OCI-LY7 (cell line): ENCODE measurements around the gene CACNA1H. TPM values are rescaled to one million over a fixed set of nuclear protein-coding genes. Genes with fewer than 3 reads are reported as not detected.

Experiments
- BruUV-seq: library from RNA; stranded (reverse); fragments of 400-500 nt; replicated peaks from 2 replicates; lab custom pipeline; 2021; lab: Mats Ljungman, UMichigan
- CTCF ChIA-PET: fragments of 300-600 bp; sonication (Branson Sonifier 250); formaldehyde crosslinking; loops from one replicate; lab custom pipeline; 2022; ENCODE audit warnings: antibody characterized with exemption; ENCODE audit not compliant: unreplicated experiment; lab: Charles Lee
- POLR2A ChIA-PET: fragments of 300-600 bp; sonication (Branson Sonifier 250); formaldehyde crosslinking; loops from one replicate; lab custom pipeline; 2022; ENCODE audit warnings: antibody characterized with exemption; lab: Charles Lee
- DNase-seq: peaks from one replicate; pipeline ENCODE4 v3.0.0-alpha.2; 2015; ENCODE audit warnings: low spot score
- H2AFZ ChIP-seq: fragments of 200-600 bp; sonication (generic), shearing (Covaris generic); 2 replicates; pipeline ENCODE4 v1.6.1; 2014; ENCODE audit warnings: mild to moderate bottlenecking, antibody characterized with exemption, low read length, moderate library complexity
- H3K27ac ChIP-seq: fragments of 200-600 bp; sonication (generic); 2 replicates; pipeline ENCODE4 v1.5.1; 2014; ENCODE audit warnings: mixed run types, low read depth, mild to moderate bottlenecking, moderate library complexity, low read length, inconsistent platforms; ENCODE audit not compliant: poor library complexity, severe bottlenecking
- H3K36me3 ChIP-seq: fragments of 200-600 bp; sonication (generic); 2 replicates; pipeline ENCODE4 v1.6.1; 2014; ENCODE audit warnings: mild to moderate bottlenecking, antibody characterized with exemption, low read length, moderate library complexity, mixed read lengths; ENCODE audit not compliant: insufficient read depth
- H3K4me1 ChIP-seq: fragments of 200-600 bp; sonication (generic); 2 replicates; pipeline ENCODE4 v1.5.1; 2014; ENCODE audit warnings: mild to moderate bottlenecking, low read length; ENCODE audit not compliant: insufficient read depth, poor library complexity, severe bottlenecking
- H3K4me2 ChIP-seq: fragments of 200-600 bp; sonication (generic); 2 replicates; pipeline ENCODE4 v1.6.1; 2014; ENCODE audit warnings: mild to moderate bottlenecking, low read length
- H3K4me3 ChIP-seq: fragments of 200-600 bp; sonication (generic); 2 replicates; pipeline ENCODE4 v1.5.1; 2014; ENCODE audit warnings: mild to moderate bottlenecking, low read depth, low read length; ENCODE audit not compliant: poor library complexity, severe bottlenecking
- H3K79me2 ChIP-seq: fragments of 200-600 bp; sonication (generic); 2 replicates; pipeline ENCODE4 v1.6.1; 2016; ENCODE audit warnings: low read depth, mild to moderate bottlenecking, low read length, moderate library complexity, mixed read lengths; ENCODE audit not compliant: insufficient read depth
- H3K9me2 ChIP-seq: fragments of 200-600 bp; sonication (generic); 2 replicates; pipeline ENCODE4 v1.6.1; 2016; ENCODE audit warnings: mild to moderate bottlenecking, low read length, mixed read lengths; ENCODE audit not compliant: insufficient read depth
- H3K9me3 ChIP-seq: fragments of 200-600 bp; sonication (generic); 2 replicates; pipeline ENCODE4 v1.6.1; 2014; ENCODE audit warnings: mild to moderate bottlenecking, mixed run types, low read length, mixed read lengths
- H4K20me1 ChIP-seq: fragments of 200-600 bp; sonication (generic); 2 replicates; pipeline ENCODE4 v1.6.1; 2014; ENCODE audit warnings: mild to moderate bottlenecking, antibody characterized with exemption, low read length, moderate library complexity, mixed read lengths; ENCODE audit not compliant: insufficient read depth
- EZH2phosphoT487 ChIP-seq: fragments of 200-600 bp; sonication (generic); IDR thresholded peaks from 2 replicates; pipeline ENCODE4 v1.6.1; 2018; ENCODE audit warnings: low read depth, borderline replicate concordance, mild to moderate bottlenecking, mixed run types, antibody characterized with exemption, low read length, moderate library complexity, mixed read lengths
- intact Hi-C: fragments of 100-400 bp; cut with micrococcal nuclease; formaldehyde crosslinking; loops from one replicate; pipeline ENCODE4 v1.10.0; 2022; ENCODE audit not compliant: unreplicated experiment
- total RNA-seq, 2 experiments: library from RNA; depleted of rRNA in 1 of 2; stranded (reverse); fragments of >200 nt in 1 of 2; shearing (Covaris generic) in 1 of 2; gene quantifications; 2 replicates each; pipeline ENCODE4 v1.2.3, GENCODE V29; 2014 to 2022
- TF ChIP-seq, protein P1 (sequence below): fragments of 200-600 bp; sonication (generic); conservative IDR thresholded peaks from 2 replicates; pipeline ENCODE4 v1.5.1; 2014; ENCODE audit warnings: mild to moderate bottlenecking, antibody characterized with exemption, low read length, moderate library complexity, mixed read lengths

The CACNA1H gene
- total RNA-seq, 2 experiments from 2014 or later = not detected

DNA sequence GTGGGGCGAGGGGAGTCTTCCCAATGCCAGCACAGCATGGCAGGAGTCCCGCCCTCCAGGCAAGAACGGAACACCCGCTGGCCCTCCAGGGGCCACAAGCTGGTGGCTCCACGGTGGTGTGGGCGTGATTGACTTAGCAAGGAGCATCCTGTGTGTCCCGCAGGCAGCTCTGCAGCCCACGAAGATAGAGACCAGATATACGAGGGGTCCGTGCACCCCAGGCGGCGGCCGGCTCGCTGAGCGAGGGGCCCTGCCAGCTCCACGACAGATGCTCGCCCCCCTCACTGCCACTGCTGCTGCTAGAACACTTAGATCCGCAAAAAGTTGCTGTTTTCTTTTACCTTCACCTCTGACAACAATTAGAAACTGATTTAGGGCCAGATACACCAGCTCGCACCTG lies 10.0 kb upstream of the CACNA1H start:
- CTCF ChIA-PET = no interaction called here
- H3K4me2 ChIP-seq = no peak overlapping the region
- H3K27ac ChIP-seq = no peak overlapping the region
- no peak overlapping the region for H2AFZ ChIP-seq
- no peaks in the 10 kb centered on the region for H3K9me2 ChIP-seq
- POLR2A ChIA-PET = no interaction called here
- BruUV-seq = no TSS peak
- H4K20me1 ChIP-seq = no peaks in the 10 kb centered on the region
- intact Hi-C loops = no loop called here
- H3K4me1 ChIP-seq = no peaks in the 10 kb centered on the region
- TF ChIP-seq EZH2phosphoT487 = no peak
- TF ChIP-seq, protein P1, sequence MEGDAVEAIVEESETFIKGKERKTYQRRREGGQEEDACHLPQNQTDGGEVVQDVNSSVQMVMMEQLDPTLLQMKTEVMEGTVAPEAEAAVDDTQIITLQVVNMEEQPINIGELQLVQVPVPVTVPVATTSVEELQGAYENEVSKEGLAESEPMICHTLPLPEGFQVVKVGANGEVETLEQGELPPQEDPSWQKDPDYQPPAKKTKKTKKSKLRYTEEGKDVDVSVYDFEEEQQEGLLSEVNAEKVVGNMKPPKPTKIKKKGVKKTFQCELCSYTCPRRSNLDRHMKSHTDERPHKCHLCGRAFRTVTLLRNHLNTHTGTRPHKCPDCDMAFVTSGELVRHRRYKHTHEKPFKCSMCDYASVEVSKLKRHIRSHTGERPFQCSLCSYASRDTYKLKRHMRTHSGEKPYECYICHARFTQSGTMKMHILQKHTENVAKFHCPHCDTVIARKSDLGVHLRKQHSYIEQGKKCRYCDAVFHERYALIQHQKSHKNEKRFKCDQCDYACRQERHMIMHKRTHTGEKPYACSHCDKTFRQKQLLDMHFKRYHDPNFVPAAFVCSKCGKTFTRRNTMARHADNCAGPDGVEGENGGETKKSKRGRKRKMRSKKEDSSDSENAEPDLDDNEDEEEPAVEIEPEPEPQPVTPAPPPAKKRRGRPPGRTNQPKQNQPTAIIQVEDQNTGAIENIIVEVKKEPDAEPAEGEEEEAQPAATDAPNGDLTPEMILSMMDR = no peak
- no peaks in the 10 kb centered on the region for H3K9me3 ChIP-seq
- no peaks in the 10 kb centered on the region for H3K36me3 ChIP-seq
- no peak for DNase-seq
- no peak overlapping the region for H3K4me3 ChIP-seq
- H3K79me2 ChIP-seq = no peaks in the 10 kb centered on the region

DNA sequence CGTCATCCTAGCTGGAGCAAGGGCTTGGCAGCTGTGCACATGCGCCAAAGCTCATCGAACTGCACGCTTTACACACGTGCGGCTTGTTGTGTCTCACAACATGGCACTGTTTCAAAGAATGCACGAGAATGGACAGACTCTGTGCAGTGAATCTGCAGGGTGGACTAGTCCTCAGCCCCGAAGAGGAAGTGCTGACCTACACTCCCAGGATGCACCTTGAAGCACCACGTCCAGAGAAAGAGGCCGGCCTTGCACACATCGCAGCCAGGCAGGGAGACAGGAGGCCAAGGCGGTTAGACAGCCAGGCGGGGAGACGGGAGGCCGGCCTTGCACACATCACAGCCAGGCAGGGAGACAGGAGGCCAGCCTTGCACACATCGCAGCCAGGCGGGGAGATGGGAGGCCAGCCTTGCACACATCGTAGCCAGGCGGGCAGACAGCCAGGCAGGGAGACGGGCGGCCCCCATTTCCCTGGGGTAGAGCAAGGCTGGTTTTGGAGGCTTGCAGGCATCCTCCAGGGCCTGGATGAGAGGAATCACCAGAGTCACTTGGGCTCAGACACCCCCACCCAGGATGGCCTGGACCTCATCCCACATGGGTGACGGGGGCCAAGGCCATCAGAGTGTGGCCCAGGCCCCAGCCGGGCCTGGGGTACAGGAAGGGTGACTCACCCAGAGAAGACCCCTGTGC lies 9.0 kb upstream of the CACNA1H start:
- intact Hi-C loops = no loop called here
- H3K4me2 ChIP-seq = no peak overlapping the region
- no peaks in the 10 kb centered on the region for H3K36me3 ChIP-seq
- no TSS peak for BruUV-seq
- no peaks in the 10 kb centered on the region for H3K79me2 ChIP-seq
- no peak for TF ChIP-seq EZH2phosphoT487
- TF ChIP-seq, protein P1 = no peak
- no peak overlapping the region for H3K4me3 ChIP-seq
- no peak for DNase-seq
- CTCF ChIA-PET = no interaction called here
- no peaks in the 10 kb centered on the region for H3K4me1 ChIP-seq
- H4K20me1 ChIP-seq = no peaks in the 10 kb centered on the region
- no peak overlapping the region for H3K27ac ChIP-seq
- no peaks in the 10 kb centered on the region for H3K9me2 ChIP-seq
- H2AFZ ChIP-seq = no peak overlapping the region
- H3K9me3 ChIP-seq = no peaks in the 10 kb centered on the region
- POLR2A ChIA-PET = no interaction called here
